GM12892 (cell line): Measurements from ENCODE around the gene SERPIND1.

ENCODE experiments used
- POLR2A ChIP-seq: IDR thresholded peaks from 2 replicates; pipeline ENCODE4 v1.6.1; 2011; ENCODE audit warnings: low read depth, low read length, control low read depth
- POLR2AphosphoS5 ChIP-seq: IDR thresholded peaks from 2 replicates; pipeline ENCODE4 v1.6.1; 2011; ENCODE audit warnings: low read depth, low read length, control low read depth
- TAF1 ChIP-seq: IDR thresholded peaks from 2 replicates; pipeline ENCODE4 v1.6.1; 2011; ENCODE audit warnings: low read depth, mild to moderate bottlenecking, control low read depth, low read length, borderline replicate concordance

DNA sequence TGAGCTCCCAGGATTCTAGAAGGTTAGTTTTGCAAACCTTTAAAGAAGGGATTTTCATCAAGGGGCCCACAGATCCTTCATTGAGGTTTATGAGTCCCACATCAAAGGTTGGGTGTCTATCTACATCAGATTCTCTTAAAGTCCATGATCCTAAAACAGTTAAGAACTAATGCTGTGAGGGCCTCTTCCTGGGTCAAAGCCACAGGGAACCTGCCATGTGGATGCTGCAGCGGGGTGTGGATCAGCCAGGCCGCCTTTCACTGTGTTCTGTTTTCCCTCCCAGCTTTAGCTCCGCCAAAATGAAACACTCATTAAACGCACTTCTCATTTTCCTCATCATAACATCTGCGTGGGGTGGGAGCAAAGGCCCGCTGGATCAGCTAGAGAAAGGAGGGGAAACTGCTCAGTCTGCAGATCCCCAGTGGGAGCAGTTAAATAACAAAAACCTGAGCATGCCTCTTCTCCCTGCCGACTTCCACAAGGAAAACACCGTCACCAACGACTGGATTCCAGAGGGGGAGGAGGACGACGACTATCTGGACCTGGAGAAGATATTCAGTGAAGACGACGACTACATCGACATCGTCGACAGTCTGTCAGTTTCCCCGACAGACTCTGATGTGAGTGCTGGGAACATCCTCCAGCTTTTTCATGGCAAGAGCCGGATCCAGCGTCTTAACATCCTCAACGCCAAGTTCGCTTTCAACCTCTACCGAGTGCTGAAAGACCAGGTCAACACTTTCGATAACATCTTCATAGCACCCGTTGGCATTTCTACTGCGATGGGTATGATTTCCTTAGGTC, 5.3 kb downstream of the SERPIND1 start:
- TF ChIP-seq POLR2AphosphoS5 = no peak
- TF ChIP-seq TAF1 = no peak
- no peak for TF ChIP-seq POLR2A
